HepG2 (cell line): ENCODE measurements around the gene PYHIN1.

Experiments
- CTCF ChIP-seq: sonication (generic); formaldehyde crosslinking; IDR thresholded peaks from 2 replicates; pipeline ENCODE4 v1.5.0; 2020; ENCODE audit warnings: mild to moderate bottlenecking, missing genetic modification reagents, moderate library complexity
- RNF2 ChIP-seq: fragments of 450-650 bp; conservative IDR thresholded peaks from 2 replicates; pipeline ENCODE4 v1.6.1; 2016; ENCODE audit warnings: low read depth
- TARDBP ChIP-seq: sonication (generic); formaldehyde crosslinking; IDR thresholded peaks from 2 replicates; pipeline ENCODE4 v1.8.0; 2022; ENCODE audit warnings: mild to moderate bottlenecking, missing genetic modification reagents
- ZNF773 ChIP-seq: sonication (generic); formaldehyde crosslinking; IDR thresholded peaks from 2 replicates; pipeline ENCODE4 v1.4.0; 2020; ENCODE audit warnings: missing genetic modification reagents, borderline replicate concordance
- ZZZ3 ChIP-seq: sonication (generic); formaldehyde crosslinking; IDR thresholded peaks from 2 replicates; pipeline ENCODE4 v1.4.0; 2020; ENCODE audit warnings: missing genetic modification reagents, mild to moderate bottlenecking, borderline replicate concordance

DNA sequence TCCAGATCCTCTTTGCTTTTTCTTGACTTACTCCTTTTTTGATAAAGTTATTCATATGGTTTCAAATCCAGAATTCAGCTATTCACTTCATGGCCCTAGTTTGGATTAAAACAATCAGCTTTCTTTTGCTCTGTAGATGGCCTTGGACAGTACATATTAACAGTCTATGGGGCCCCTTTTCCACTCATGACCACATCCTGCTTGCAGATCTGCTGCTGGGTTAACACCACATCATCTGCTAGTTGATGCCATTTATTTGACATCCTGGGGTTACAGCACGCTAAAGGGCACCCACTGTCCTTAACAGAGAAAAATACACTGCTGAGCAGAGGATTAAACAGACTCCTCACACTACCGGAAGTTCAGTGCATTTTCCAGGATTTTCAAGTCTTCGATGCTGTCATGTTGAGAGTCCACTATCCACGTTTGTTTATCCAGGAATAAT is 77.4 kb downstream of the PYHIN1 start:
- TF ChIP-seq RNF2: no peak
- TF ChIP-seq CTCF (CRISPR knock-in tag): no peak
- TF ChIP-seq TARDBP (CRISPR knock-in tag): no peak
- no peak for TF ChIP-seq ZNF773 (CRISPR knock-in tag)
- TF ChIP-seq ZZZ3: no peak
